Right renal pelvis (tissue), 4 donors: ENCODE data around the gene PEMT. TPM values are rescaled to one million over a fixed set of nuclear protein-coding genes. Genes with fewer than 3 reads are reported as not detected.

Source experiments
- DNase-seq, 4 donors: peaks; one replicate each; pipeline ENCODE4 v3.0.0-alpha.2; 2013; ENCODE audit warnings: low read depth in 4 of 4, low spot score in 3 of 4, missing footprints in 1 of 4
- polyA plus RNA-seq, 4 donors: library from polyadenylated mRNA; unstranded; fragments of 120-200 nt; gene quantifications; one replicate each; pipeline ENCODE4 v1.2.1, GENCODE V29; 2013; ENCODE audit not compliant: insufficient read length in 4 of 4

Gene PEMT
- polyA plus RNA-seq, 4 donors, result 30.5 to 38.0 (median 32.5) TPM

DNA sequence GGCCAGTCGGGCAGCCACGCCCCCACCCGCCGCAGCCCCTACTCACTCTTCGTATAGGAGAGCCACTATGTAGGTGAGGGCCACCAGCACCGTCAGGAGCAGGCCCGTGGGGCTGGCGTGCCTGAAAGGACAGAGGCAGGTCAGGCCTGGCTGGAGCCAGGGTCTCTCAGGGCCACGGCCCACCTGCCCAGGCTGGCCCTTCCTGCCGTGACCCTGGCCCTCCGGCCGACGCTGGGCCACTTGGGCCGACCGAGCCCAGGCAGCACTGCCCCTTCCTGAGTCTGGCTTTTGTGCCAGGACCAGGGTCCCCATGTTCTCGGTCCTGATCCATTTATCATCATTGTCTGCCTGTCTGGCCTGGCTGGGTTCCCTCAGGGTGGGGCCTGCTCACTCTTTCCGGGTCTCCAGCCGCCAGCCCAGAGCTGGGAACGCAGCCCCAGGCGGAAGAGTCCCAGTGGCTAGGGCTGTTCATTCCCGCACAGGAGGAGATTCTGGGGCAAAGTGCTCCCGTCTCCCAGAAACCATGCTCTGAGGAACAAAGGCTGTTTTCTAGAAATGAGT lies 85.2 kb downstream of the PEMT start:
- no peak for DNase-seq

DNA sequence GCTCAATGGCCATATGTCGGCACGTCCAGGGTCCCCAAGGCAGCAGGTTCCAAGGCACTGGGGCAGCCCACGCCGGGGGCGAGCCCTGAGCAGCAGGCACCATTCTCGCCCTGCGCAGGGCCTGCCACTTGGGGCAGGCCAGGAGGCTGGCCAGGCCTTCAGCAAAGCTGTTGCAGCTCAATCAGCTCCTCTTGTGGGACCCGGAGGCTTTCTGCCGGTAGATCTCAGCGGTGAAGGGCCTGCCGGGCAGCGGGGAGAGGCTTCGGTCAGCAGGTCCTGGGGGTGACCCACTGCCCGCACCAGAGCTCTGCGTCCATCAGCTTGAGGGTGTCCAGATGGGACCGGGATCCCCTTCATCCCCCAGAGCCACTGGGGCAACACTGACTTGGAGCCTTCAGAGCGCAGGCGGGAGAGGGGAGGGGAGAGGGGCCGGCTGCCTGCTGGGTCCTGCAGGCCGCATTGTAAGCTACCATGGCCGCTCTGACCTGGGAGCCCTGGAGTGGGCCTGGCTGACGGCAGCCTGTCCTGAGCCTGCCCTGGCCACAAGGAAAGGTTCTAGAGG lies 85.8 kb downstream of the PEMT start:
- DNase-seq, result no peak

DNA sequence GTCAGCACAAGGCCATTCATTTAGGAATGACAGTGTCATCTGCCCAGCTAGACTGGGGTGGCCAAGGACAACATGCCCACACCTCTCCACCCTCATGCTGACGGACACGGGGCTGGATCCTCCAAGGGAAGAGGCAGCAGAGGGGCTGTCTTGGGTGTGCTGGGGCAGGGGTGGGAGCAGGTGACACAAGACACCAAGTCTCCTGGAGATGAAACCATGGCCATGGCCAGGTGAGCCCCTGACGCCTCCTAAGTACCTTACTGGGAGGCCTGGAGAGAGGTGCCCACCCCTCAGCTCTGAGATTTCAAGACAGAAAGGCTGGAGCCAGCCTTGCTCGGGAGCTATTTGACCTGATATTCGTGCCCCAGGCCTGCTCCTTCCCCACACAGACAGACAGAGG lies 86.4 kb downstream of the PEMT start:
- no peak for DNase-seq

DNA sequence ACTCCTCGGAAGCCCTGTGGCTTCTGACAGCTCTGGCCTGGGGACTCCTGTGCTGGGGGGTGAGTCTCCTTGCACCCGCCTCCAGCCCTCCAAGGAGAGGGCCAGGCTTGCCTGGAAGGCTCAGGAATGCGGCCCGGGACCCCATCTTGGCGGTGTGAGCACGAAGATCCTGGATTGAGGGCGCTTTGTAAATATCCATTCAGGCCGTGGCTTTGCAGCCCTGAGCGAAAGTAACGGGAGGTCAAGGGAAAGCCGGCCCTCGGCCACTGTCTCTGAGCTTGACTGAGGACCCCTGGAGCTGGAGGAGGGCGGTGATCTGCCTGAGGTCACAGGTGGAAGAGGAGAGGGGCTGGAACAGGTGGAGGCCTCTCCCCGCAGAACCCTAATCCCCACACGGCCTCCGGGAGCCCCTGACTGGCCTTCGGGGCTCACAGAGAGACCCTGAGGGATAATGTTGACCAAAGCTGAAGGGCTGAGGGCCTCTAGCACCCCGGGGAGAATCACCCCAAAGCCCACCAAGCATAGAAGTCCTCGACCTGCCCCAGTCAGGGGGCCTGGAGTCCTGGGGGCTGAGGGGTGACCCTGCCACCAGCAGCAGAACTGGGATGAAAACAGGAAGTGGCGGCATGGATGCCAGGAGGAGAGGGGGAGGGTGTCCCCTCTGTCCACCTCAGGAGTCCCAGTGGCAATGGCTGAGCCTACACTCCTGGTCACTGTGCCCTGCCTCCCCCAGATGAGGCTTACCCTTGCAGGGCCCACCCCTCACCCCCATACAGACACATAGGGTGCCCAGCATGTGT lies 87.0 kb downstream of the PEMT start:
- no peak for DNase-seq

DNA sequence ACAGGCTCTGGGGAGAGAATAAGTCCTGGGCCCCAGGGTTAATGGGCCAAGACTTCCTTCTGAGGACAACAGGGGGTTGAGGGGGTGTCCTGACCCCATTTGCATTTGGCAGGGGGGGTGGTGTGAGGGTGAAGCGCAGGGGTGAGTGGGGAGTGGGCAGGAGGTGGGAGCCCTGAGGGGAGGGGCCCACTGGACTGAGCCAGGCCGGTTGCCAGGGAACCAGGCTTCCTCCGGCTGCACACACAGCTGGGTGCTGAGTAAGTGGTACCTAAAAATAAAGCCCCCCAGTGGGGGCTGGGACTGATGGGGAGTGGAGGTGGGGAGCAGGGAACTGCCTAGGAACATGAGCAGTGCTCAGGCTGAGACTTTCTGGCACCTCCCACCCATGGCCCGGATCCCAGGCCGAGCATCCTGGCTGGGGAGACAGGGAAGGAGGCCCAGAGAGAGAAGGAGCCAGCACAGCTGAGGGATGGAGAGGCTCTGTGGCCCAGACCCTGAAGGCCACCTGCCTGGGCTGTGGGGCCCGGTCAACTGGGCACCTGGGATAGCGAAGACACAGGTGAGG lies 87.9 kb downstream of the PEMT start:
- no peak for DNase-seq

DNA sequence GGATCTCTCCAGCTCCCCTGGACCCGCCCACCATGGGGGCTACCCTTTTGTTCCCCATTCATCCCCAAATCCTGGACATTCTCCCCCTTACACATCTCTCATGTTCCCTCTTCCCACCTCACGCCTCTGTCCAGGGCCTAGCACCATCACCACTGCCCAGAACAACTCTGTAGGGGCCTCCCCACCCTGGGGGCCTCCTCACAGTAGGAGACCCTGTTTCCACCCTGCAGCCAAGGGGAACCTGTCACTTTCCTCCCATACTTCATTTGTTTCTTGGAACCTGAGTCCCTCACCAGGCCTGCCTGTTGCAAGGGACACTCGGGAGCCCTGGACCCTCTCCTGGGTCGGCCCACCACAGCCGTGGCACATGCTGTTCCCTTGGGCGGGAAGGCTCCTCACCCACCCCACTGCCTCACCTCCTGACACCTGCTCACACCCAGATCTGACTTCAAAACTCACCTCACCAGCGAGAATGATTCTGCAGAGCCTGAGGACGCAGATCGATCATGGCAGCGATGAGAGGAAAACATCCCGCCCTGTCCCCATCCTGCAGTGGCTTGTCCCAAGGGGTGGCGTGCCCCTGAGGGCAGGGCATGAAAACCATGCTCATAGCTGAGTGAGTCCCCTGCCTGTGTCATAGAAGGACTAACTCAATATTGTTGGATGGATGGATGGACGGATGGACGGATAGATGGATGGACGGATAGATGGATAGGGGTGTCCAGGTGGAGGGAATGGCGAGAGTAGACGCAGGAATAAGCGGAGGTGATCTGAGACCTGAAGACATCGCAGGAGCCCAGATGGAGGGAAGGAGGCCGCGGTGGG lies 88.6 kb downstream of the PEMT start:
- DNase-seq, result no peak

DNA sequence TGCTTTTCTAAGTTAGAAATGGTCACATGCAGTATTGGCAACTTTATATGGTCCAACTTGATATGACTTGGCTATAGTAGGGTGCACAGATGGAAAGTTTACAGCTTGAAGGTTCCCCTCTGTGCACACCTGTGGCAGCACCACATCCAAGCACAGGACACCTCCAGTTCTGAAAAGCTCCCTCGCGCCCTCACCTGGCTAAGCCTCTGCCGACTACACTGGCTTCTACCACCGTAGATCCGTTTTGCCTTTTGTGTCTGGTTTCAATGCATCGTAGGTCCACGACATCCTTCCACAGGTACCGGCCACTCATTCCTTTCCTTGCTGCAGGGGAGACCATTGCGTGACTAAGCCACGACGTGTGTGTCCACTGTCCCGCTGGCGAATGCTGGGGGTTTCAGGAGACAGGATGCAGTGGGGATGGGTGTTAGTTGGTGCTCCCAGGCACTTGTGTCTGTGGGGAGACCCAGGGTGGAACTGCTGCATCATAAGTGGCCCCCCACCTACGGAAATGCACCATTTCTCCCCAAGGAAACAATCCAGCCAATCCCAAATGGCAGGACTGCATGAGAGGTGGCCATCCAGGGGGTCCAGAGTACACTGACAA lies 90.4 kb downstream of the PEMT start:
- DNase-seq, result no peak

DNA sequence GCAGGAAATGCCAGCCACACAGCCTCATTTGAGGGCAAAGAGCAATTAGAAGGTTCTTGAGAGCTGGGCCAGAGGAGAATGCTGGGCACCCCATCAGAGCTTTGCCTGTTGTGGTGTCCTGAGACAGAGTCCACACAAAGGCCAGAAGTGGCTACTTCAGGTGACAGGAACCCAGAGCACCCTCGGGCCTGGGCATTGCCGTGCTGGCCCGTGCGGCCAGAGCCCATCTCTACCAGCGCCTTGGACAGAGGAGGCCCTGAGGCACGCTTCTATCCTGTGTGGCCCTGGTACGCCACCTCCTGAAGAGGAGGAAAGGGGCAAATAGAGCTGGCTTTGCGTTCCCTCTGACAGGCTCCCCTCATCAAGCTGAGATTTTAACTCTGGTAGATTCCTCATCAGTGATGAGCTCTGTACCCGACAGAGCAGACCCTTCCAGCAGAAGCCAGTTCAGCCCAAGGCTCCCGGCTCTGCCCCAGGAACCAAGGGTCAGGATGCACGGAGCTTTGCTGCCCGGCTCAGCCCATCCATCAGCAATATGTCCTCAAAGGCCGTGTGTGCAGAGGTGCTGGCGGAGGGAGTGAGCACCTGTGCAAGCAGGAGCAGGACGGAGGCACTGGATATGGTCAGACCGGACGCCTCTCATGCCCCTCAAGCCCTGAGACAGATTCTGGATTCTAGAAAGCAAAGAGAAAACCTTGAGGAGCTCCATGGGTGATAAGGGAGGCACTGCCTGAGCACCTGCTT lies 91.9 kb downstream of the PEMT start:
- DNase-seq, result no peak

DNA sequence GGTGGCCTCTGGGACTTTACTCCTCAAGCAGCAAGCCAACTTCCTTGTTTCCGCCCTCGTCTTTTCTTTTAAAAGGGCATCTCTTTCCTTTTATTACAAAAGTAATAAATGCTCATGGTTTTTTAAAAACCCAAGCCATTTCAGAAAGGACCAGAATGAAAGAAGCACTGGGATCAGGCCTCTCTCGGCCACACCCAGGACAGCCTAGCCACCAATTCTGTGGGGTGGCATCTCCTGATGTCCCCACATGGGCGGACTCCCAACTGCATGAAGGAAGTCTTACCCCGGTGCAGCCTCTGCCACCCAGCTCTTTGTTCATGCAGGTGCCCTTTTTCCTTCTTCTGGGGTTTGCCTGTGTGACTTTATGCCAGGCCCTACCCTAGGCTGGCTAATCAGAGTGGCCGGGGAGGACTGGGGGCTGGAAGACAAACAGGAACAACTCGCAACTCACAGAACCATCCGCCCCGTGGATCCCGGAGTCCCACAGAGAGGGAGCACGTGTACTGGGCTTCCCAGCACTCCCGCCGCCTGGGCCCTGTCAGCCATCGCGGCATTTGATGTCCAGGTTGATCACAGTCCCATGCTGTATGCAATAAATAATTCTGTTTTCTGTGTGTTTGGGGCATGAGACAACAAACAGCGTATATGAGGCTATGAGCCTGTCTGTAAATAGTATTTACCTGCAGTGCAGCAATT lies 92.8 kb downstream of the PEMT start:
- no peak for DNase-seq

DNA sequence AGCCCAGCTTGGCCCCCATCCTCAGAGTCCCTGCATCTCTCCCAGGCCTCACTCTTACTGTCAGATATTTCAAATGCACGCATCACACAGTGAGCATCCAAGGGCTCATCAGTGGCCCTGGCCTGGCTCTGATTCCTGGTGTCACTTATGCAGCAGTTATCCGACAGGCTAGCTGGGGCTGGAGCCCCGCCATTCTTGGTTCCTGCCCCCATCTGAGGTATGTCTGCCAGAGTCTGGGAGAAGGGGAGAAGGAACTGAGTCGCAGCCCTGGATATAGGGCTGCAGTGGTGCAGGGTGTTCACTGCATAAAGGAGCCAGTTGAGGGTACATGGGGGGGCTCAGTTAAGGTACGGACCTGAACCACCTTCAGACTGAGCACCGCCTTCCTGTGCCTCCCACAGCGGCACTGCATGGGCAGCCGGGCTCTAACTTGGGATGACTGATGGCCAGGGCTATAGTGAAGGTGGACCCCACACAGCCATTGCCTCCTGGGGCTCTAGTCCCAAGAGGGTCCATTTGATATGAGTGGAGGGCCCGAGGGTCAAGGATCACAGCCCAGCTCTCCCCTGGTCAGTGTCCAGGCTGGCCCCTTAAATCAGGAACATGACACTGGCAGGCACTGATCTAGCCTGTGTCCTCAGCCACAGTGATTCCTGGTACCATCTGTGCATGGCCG lies 93.5 kb downstream of the PEMT start:
- DNase-seq, result no peak

DNA sequence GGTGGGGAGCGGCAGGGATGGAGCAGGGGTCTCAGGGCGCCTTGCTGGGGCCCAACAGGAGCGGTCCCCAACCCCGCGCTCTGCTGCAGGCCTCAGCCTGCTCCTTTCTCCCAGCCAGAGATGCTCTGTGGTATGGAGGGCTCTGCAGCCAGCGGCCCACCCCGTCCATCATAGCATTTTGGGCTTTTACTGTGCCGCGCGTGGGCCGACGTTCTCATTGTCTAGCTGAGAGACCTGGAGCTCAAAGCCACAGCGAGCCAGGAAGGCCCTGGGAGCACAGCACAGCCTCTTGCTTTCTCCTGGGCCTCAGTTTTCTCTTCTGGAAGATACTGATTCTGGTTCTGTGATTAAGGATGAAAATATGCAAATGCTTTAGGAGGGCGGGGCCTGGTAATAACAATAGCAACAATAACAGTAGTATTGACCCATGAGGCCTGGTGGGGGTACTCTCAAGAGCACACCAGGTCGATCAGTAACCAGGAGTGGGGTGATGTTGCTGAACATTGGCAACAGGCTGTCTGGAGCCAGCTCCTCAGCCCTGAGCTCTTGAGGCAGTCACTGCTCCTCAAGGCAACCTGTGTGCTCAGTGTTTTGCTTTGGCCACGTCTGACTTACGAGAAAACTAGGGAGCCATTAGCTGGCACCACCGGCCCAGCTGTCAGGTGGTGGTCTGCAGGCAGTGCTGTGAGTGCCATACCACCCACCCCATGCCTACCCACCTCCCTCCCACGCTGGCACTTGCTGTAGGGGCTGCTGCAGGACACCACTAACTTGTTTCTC lies 94.3 kb downstream of the PEMT start:
- DNase-seq, result no peak

DNA sequence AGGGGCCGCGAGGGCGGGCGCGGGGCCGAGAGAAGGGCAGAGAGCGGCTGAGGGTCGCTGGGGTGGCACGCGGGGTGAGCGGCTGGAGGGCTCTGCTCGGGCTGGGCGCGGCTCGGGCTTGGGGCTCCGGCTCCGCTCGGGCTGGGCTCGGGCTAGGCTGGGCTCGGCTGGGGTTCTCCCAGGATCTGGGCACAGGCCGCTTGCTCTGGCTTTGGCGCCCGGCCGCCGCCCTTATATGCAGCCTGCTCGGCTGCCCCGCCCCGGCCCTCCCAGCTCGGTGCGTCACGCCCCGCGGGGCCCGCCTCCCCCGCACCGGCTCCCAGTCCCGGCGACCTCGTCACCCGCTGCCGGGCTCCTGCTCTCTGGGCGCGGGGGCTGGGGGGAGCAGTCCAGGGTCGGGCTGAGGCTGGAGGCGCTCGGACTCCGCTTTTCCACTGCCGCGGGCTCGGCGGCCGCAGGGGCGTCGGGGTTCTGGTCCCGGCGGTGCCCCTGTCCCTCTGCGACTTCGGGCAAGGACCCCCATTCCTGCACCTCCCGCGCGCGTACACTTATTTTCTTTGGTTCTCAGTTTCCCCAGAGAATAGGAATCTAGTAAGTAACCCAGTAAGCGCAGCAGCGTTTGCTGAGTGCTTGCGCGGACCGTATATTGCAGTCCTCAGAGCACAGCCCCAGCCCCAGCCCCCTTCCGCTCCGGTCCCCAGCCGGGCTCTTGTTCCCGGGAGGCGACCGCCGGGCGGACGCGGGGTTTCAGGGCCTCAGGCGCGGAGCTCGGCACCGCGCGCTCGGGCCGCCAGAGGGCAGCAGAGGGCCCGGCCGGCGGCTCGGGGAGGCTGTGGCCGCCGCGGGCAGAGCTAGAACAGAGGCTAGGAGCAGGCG lies 95.1 kb downstream of the PEMT start, which contains the start of gene RASD1:
RASD1 (minus strand) TSS at position 207 of the 876 bp plus-strand sequence. CDS start 214 bp downstream, outside the sequence.
- peak; percentile 61 to 74 (median 66) for DNase-seq

DNA sequence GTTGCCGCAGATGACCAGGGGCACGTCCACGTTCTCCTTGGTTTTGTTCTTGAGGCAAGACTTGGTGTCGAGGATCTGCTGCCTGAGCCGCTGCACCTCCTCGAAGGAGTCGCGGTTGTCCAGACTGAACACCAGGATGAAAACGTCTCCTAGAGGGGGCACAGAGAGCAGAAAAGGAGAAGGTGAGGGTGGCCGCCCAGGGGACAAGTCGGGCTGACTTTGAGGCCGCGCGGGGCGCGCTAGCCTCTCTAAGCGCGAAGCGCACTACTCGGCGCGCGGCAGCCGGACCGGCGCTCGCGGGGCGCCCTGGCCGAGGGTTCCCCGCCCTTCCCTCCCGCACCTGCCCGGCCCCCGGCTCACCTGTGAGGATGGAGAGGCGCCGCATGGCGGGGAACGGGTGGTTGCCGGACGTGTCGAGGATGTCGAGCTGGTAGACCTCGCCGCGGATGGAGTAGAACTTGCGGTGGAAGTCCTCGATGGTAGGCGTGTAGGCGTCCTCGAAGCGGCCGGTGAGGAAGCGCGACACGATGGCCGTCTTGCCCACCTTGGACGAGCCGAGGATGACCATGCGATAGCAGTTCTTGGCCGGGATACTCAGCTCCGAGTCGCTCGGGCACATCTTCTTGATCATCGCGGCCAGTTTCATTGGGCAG lies 95.8 kb downstream of the PEMT start:
- peak in 1 of 4 donors; percentile 37 for DNase-seq

DNA sequence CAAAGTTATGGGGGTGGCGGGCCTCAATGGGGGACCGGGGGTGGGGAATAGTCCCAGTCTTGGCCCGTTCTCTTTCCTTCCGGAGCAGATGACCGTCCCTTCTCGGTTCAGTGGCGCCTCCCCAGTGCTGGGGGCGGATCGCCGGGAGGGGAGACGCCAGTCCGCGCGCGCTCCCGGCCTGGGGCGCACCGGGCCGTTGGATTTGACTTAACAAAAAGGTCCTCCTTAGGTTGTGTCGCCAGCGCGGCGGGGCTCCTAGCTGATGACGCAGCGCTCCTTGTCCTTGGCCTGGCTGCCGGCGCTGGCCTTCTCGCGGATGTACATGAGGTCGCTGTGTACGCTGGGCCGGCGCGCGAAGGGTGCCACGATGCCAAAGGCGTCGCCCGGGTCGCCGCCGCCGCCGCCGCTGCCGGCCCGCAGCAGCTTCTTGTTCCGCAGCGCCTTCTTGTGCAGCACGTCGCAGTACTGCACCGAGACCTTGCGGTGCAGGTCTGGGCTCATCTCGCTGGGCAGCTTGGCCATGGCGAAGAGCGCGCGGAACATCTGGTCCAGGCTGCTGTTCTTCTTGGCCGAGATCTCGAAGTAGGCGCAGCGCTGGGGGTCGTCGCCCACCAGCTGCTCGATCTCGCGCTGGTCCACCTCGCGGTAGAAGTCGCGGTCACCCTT lies 96.5 kb downstream of the PEMT start:
- DNase-seq, result peak in 2 of 4 donors; percentile 19 to 48

DNA sequence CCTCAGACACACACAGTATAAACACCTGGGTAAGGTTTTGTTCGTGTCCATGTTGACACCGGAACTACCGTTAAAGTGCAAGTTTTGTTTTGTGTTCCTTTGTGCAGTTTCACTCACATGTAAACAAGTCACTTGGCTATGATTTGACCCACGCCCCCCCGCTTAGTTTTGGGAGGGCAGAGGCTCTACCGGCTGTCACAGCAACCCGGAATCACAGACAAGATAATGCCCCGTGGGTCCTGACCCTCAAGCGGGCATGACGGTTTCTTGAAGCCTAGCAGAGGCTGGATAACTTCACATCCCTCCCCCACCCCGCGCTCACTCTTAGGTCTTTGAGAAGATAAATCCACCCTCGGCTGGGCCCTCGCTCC lies 97.0 kb downstream of the PEMT start:
- DNase-seq, result no peak

DNA sequence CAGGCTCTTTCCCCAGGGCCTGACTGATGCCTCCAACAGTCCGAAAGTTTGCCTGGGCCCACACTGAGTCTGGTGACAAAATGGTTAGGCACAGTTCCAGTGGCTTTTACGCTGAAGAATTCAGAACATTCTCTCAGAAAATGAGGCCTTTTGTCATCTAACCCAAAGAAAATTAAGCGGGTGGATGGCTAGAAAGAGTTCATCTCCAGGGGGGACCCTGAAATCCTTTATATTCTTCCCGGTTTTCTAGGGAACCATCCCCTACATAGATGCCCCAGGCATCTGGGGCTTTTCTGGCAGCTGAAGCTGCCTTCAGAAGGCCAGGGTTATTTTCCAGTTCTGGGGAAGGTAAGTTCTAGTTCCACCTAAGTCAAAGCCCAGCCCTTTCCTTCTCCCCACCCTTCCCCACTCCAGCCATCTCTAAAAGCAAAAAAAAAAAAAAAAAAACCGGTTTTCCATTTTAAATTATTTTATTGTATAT lies 97.5 kb downstream of the PEMT start:
- DNase-seq, result no peak
